Pancreas (tissue), 10 donors: ENCODE measurements around the gene INSM1. TPM values are rescaled to one million over a fixed set of nuclear protein-coding genes. Genes with fewer than 3 reads are reported as not detected.

Experiments
- ATAC-seq, 4 donors: fragments of 200-7000 bp; cut with Tn5 transposase; one replicate each; pipeline versions ENCODE4 v1.8.0 to v1.9.1; 2020; ENCODE audit warnings: mild to moderate bottlenecking in 4 of 4, moderate library complexity in 4 of 4
- DNase-seq, 6 donors: peaks; one replicate each; pipeline ENCODE4 v3.0.0-alpha.2; 2020
- FAIRE-seq: peaks from 2 replicates; lab custom pipeline; 2012; peaks lifted over from hg19 to GRCh38; lab: Jason Lieb, UNC
- H3K27ac ChIP-seq, 4 donors: fragments of 200-600 bp; sonication (generic); 1 replicate in 3 of 4; 2 replicates in 1 of 4; pipeline versions ENCODE4 v1.5.0 to v1.8.0; 2020
- H3K27me3 ChIP-seq, 4 donors: fragments of 200-600 bp; one replicate each; pipeline ENCODE4 v1.8.0; 2021
- H3K36me3 ChIP-seq, 3 donors: fragments of 200-600 bp; sonication (generic) in 1 of 3; one replicate each; pipeline versions ENCODE4 v1.5.0 to v1.8.0; 2020 to 2021
- H3K4me1 ChIP-seq, 3 donors: fragments of 200-600 bp; one replicate each; pipeline ENCODE4 v1.8.0; 2021
- H3K4me3 ChIP-seq, 4 donors: fragments of 200-600 bp; sonication (generic) in 2 of 4; one replicate each; pipeline versions ENCODE4 v1.5.0 to v1.8.0; 2020 to 2021
- H3K9me3 ChIP-seq, 4 donors: fragments of 200-600 bp; one replicate each; pipeline ENCODE4 v1.8.0; 2021
- WGBS, 2 donors: extraction: QIAGEN DNeasy Blood & Tissue Kit; methylation state at CpG; one replicate each; pipeline ENCODE4 v1.1.7; 2013; 5-methylcytosine and 5-hydroxymethylcytosine counted together
- intact Hi-C, 3 donors: fragments of 100-400 bp; cut with DNase I; formaldehyde crosslinking; loops; one replicate each; pipeline versions ENCODE4 v1.11.1 to v1.14.2; 2022
- polyA plus RNA-seq, 2 donors: library from polyadenylated mRNA; stranded (reverse); fragments of 200-250 nt; gene quantifications; one replicate each; pipeline ENCODE4 v1.2.3, GENCODE V29; 2013
- total RNA-seq, 6 donors: library from RNA; stranded (reverse); fragmentation: NEBNext Ultra II Directional in 4 of 6; extraction: Animal tissue kit (Norgen Biotek cat#: 25700) in 4 of 6; gene quantifications; one replicate each; pipeline versions ENCODE4 v1.2.1 to v1.2.4, GENCODE V29; 2021 to 2023
- TF ChIP-seq, protein P1 (sequence below), 4 donors: fragments of 200-600 bp; sonication (generic) in 3 of 4; IDR thresholded peaks; one replicate each; pipeline versions ENCODE4 v1.5.0 to v1.8.0; 2021; ENCODE audit warnings: antibody characterized with exemption in 4 of 4
- donor health status: healthy with polysubstance abuse.
- donor health status: DM: no; HTN: no; CAD: no; lungs with moderate emphysema.
- donor health status: DM: no; HTN: no; CAD: no.
- donor health status: control.
- donor health status: control.
- donor health status: Bipolar disorder and iron deficiency.
- donor health status: DM: yes; HTN: yes; CAD: no.
- donor health status: DM: no; HTN: no; CAD: no.
- donor health status: DM: no; HTN: no; CAD: no.
- donor health status: DM: yes; HTN: yes; CAD: no.

The INSM1 gene, protein sequence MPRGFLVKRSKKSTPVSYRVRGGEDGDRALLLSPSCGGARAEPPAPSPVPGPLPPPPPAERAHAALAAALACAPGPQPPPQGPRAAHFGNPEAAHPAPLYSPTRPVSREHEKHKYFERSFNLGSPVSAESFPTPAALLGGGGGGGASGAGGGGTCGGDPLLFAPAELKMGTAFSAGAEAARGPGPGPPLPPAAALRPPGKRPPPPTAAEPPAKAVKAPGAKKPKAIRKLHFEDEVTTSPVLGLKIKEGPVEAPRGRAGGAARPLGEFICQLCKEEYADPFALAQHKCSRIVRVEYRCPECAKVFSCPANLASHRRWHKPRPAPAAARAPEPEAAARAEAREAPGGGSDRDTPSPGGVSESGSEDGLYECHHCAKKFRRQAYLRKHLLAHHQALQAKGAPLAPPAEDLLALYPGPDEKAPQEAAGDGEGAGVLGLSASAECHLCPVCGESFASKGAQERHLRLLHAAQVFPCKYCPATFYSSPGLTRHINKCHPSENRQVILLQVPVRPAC
- total RNA-seq (1 to 10 TPM; 1.1 to 5.4 (median 2.7) TPM), polyA plus RNA-seq (10 to 100 TPM in 1 of 2 donors, 1 to 10 TPM in 1; 5.5 to 23.7 TPM)

DNA sequence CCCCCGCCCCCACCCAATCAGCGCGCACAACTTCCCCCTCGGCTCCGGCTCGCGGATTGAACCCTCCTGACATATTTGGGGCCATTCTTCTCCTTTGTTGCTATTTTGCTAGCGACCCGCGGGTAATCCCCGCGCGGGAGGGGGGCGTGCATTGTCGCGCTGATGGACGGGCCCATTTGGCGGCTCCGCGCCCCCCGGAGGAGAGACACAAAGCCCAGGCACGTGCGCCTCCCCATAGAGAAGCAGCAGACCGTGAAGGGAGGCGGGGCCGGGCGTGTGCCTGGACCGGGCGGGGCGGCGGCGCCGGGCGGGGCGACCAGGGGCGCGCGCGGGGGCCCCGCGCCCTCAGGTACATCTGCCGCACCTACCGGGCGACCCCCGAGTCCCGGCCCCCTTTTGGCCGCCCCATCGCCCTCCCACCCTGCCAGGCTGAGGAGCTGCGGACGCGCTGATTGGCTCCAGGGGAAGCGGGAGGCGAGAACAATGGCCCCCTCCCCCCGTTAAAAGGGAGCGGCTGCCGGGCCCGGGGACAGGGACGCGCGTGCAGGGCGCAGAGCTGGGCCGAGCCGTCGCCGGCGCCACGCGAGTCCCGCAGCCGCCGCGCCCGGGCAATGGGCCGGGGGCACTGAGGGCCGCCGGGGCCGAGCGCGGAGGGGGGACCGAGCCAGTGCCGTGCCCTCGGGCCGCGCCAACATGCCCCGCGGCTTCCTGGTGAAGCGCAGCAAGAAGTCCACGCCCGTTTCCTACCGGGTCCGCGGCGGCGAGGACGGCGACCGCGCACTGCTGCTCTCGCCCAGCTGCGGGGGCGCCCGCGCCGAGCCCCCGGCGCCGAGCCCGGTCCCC, at the start of gene INSM1:
Gene INSM1, plus strand, starts transcription at position 530 of the 843 bp plus-strand sequence. Its CDS starts 164 bp downstream, at position 694.
- H3K27ac ChIP-seq = no peak within 1 kb of the TSS
- H3K27me3 ChIP-seq = peaks cover 0 to 45% (median 9%) of the 10 kb centered on the region in 4 donors
- H3K9me3 ChIP-seq = no peaks in the 10 kb centered on the region
- DNase-seq = peak in 1 of 6 donors; percentile 65
- TF ChIP-seq, protein P1, sequence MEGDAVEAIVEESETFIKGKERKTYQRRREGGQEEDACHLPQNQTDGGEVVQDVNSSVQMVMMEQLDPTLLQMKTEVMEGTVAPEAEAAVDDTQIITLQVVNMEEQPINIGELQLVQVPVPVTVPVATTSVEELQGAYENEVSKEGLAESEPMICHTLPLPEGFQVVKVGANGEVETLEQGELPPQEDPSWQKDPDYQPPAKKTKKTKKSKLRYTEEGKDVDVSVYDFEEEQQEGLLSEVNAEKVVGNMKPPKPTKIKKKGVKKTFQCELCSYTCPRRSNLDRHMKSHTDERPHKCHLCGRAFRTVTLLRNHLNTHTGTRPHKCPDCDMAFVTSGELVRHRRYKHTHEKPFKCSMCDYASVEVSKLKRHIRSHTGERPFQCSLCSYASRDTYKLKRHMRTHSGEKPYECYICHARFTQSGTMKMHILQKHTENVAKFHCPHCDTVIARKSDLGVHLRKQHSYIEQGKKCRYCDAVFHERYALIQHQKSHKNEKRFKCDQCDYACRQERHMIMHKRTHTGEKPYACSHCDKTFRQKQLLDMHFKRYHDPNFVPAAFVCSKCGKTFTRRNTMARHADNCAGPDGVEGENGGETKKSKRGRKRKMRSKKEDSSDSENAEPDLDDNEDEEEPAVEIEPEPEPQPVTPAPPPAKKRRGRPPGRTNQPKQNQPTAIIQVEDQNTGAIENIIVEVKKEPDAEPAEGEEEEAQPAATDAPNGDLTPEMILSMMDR (IDR thresholded peaks at IDR 0.05) = no peak
- intact Hi-C loops = loop anchor here in 1 of 3 donors (10.0 kb wide), 1 partner anchor 197 kb away; no protein-coding TSS in a partner anchor
- H3K4me1 ChIP-seq = peaks cover 0 to 6% (median 0%) of the 10 kb centered on the region in 3 donors
- peak in 3 of 4 donors; percentile 14 to 58 (median 37) for ATAC-seq
- peak within 1 kb of the TSS in 2 of 4 donors; percentile 29 to 42 for H3K4me3 ChIP-seq
- 1 to 2% methylated on average over 75 to 108 of the region's 108 CpGs for WGBS, 2 donors
- no peaks in the 10 kb centered on the region for H3K36me3 ChIP-seq
- no peak for FAIRE-seq

GRCh38 chr20:20318365-20319161, 49.3 kb upstream of the INSM1 start:
- intact Hi-C loops = no loop called here
- 82 to 86% methylated on average over 9 of the region's 9 CpGs for WGBS, 2 donors
- TF ChIP-seq, protein P1 (IDR thresholded peaks at IDR 0.05) = no peak

GRCh38 chr20:20321134-20321533, 46.8 kb upstream of the INSM1 start:
- Histone ChIP-seq H3K4me3 (no peak overlapping the region), H3K27me3 (no peaks in the 10 kb centered on the region), H3K4me1 (no peaks in the 10 kb centered on the region), H3K27ac (no peak overlapping the region), H3K9me3 (no peaks in the 10 kb centered on the region), H3K36me3 (no peaks in the 10 kb centered on the region)
- FAIRE-seq (no peak), DNase-seq (no peak), ATAC-seq (no peak)
- TF ChIP-seq, protein P1 (IDR thresholded peaks at IDR 0.05) = no peak
- intact Hi-C loops = no loop called here
- 63 to 67% methylated on average over 1 of the region's 1 CpG for WGBS, 2 donors

More at GRCh38 chr20:20318365-20319161, 49.3 kb upstream of the INSM1 start:
- ATAC-seq (peak in 2 of 4 donors; percentile 55 to 77), FAIRE-seq (no peak), DNase-seq (no peak)
- Histone ChIP-seq H3K36me3 (no peaks in the 10 kb centered on the region), H3K9me3 (no peaks in the 10 kb centered on the region), H3K27ac (no peak overlapping the region), H3K27me3 (no peaks in the 10 kb centered on the region), H3K4me3 (no peak overlapping the region), H3K4me1 (no peaks in the 10 kb centered on the region)

DNA sequence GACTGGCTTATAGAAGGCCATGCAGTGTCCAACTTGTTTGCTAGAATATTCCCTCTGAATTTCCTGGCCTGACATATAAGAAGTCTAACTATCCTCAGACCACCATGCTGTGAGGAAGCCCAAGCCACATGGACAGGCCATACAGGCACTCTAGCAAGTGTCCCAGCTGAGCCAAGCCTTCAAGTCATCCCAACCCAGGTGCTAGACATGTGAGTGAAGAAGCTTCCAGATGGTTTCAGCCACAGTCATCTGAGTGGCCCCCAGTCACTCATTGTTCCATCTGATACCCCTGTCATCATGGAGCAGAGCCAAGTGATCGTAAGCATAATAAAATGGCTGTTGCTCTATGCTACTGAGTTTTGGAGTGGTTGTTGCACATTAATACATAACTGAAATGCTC, 46.0 kb upstream of the INSM1 start:
- DNase-seq = no peak
- Histone ChIP-seq H3K9me3 (no peaks in the 10 kb centered on the region), H3K4me1 (no peaks in the 10 kb centered on the region), H3K27me3 (no peaks in the 10 kb centered on the region), H3K4me3 (no peak overlapping the region), H3K27ac (no peak overlapping the region), H3K36me3 (no peaks in the 10 kb centered on the region)
- no peak for FAIRE-seq
- intact Hi-C loops = no loop called here
- TF ChIP-seq, protein P1 (IDR thresholded peaks at IDR 0.05) = no peak
- 91 to 95% methylated on average over 1 of the region's 1 CpG for WGBS, 2 donors
- no peak for ATAC-seq
